ENCODE data around the gene PRRG4. TPM values are rescaled to one million over a fixed set of nuclear protein-coding genes. Genes with fewer than 3 reads are reported as not detected.
A peak's percentile ranks its signal among the peaks of the same experiment; 100 is the strongest.

The PRRG4 gene
- total RNA-seq, 1 donor from 2014 or later: 3.0 TPM

- H3K36me3 ChIP-seq: no peaks in the 10 kb centered on the region
- H3K4me1 ChIP-seq: no peaks in the 10 kb centered on the region
- H3K4me3 ChIP-seq: peak overlapping the region; percentile 22 to 33
- TF ChIP-seq, protein P1, sequence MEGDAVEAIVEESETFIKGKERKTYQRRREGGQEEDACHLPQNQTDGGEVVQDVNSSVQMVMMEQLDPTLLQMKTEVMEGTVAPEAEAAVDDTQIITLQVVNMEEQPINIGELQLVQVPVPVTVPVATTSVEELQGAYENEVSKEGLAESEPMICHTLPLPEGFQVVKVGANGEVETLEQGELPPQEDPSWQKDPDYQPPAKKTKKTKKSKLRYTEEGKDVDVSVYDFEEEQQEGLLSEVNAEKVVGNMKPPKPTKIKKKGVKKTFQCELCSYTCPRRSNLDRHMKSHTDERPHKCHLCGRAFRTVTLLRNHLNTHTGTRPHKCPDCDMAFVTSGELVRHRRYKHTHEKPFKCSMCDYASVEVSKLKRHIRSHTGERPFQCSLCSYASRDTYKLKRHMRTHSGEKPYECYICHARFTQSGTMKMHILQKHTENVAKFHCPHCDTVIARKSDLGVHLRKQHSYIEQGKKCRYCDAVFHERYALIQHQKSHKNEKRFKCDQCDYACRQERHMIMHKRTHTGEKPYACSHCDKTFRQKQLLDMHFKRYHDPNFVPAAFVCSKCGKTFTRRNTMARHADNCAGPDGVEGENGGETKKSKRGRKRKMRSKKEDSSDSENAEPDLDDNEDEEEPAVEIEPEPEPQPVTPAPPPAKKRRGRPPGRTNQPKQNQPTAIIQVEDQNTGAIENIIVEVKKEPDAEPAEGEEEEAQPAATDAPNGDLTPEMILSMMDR (IDR thresholded peaks at IDR 0.05): no peak
- no peak overlapping the region for H3K27ac ChIP-seq
- no peaks in the 10 kb centered on the region for H3K27me3 ChIP-seq
- no peak for DNase-seq (ENCODE audit: low spot score in 2 of 2)
- H3K9me3 ChIP-seq: no peaks in the 10 kb centered on the region
- intact Hi-C loops (cut with DNase I): loop anchor here (10.0 kb wide), 1 partner anchor 468 kb away; no protein-coding TSS in a partner anchor
Measured at GRCh38 chr11:32792111-32792947, 37.4 kb upstream of the PRRG4 start.

GRCh38 chr11:32792948-32793475 lies 36.7 kb upstream of the PRRG4 start:
- intact Hi-C loops (cut with DNase I): loop anchor here (10.0 kb wide), 1 partner anchor 468 kb away; no protein-coding TSS in a partner anchor
- no peak for DNase-seq (ENCODE audit: low spot score in 2 of 2)
- H3K27me3 ChIP-seq: no peaks in the 10 kb centered on the region
- no peaks in the 10 kb centered on the region for H3K9me3 ChIP-seq
- H3K4me1 ChIP-seq: no peaks in the 10 kb centered on the region
- H3K36me3 ChIP-seq: no peaks in the 10 kb centered on the region
- TF ChIP-seq, protein P1 (IDR thresholded peaks at IDR 0.05): peak; percentile 39 to 59 (median 50)
- peak overlapping the region; percentile 22 to 33 for H3K4me3 ChIP-seq
- H3K27ac ChIP-seq: no peak overlapping the region

DNA sequence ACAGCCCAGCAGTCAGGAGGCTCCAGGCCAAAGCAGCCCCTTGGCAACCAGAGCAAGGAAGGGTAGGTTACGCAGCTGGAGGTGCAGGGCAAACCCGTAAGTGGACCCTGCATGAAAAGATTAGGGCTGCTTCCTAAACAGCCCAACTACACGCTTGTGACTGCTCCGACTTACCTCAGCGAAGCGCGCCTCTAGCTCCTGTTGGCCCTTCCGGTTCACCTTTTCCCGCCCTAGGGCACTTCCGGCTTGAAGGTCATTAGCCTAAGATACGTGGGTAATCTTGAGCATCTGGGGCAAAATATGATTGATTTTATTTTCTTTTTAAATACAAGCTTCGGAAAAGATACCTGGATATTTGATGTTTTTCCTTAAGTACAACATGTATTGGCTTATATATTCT lies 35.3 kb upstream of the PRRG4 start, which contains the start of gene CCDC73:
CCDC73 (minus strand) TSS at position 224 of the 400 bp plus-strand sequence. CDS start 34,419 bp downstream, outside the sequence.
- Histone ChIP-seq H3K4me3 (no peak within 1 kb of the TSS), H3K36me3 (no peaks in the 10 kb centered on the region), H3K9me3 (no peaks in the 10 kb centered on the region), H3K27me3 (no peaks in the 10 kb centered on the region), H3K4me1 (no peaks in the 10 kb centered on the region), H3K27ac (no peak within 1 kb of the TSS)
- intact Hi-C loops (cut with DNase I): loop anchor here (10.0 kb wide), 1 partner anchor 470 kb away; no protein-coding TSS in a partner anchor
- DNase-seq (ENCODE audit: low spot score in 2 of 2): no peak
- TF ChIP-seq, protein P1 (IDR thresholded peaks at IDR 0.05): no peak

- Histone ChIP-seq H3K27ac (no peak overlapping the region), H3K9me3 (no peaks in the 10 kb centered on the region), H3K4me3 (no peak overlapping the region), H3K36me3 (no peaks in the 10 kb centered on the region), H3K27me3 (no peaks in the 10 kb centered on the region), H3K4me1 (no peaks in the 10 kb centered on the region)
- intact Hi-C loops (cut with DNase I): loop anchor here (10.0 kb wide), 1 partner anchor 472 kb away; no protein-coding TSS in a partner anchor
- TF ChIP-seq, protein P1 (IDR thresholded peaks at IDR 0.05): no peak
- no peak for DNase-seq (ENCODE audit: low spot score in 2 of 2)
Measured at GRCh38 chr11:32796425-32796824, 33.3 kb upstream of the PRRG4 start.

DNA sequence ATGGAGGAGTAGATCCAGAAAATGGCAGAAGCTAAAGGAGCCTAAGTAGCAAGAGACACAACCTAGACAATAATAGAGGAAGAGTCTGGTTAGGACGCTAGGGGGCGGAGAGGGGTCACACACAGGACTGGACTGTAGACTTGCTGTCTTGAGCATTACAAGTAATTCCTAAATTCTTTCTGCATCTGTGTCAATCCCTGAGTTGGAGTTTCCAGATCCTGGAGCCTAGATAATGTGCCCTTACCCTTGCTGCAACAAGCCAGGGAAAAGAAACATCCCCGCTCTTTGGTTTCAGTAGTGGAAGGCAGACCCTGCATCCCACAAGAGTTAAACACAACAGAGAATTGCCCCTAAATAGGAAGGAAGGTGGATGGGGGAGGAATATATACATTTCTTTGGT lies 20.4 kb upstream of the PRRG4 start:
- Histone ChIP-seq H3K4me1 (no peaks in the 10 kb centered on the region), H3K4me3 (no peak overlapping the region), H3K36me3 (no peaks in the 10 kb centered on the region), H3K9me3 (no peaks in the 10 kb centered on the region), H3K27ac (no peak overlapping the region), H3K27me3 (no peaks in the 10 kb centered on the region)
- DNase-seq (ENCODE audit: low spot score in 2 of 2): peak in 1 of 2 donors; percentile 65
- TF ChIP-seq, protein P1 (IDR thresholded peaks at IDR 0.05): peak in 2 of 3 experiments; percentile 38 to 56
- intact Hi-C loops (cut with DNase I): no loop called here

All from ascending aorta (tissue), 2 donors.